WI38 (cell line): ENCODE data around the gene CNNM2.

ENCODE experiments used
- H3K4me3 ChIP-seq: 2 replicates; pipeline ENCODE4 v1.5.1; 2011; ENCODE audit warnings: low read depth, mild to moderate bottlenecking, control low read depth, low read length
- CTCF ChIP-seq: IDR thresholded peaks from 2 replicates; pipeline ENCODE4 v1.5.1; 2012; ENCODE audit warnings: low read depth, mild to moderate bottlenecking, control low read depth, low read length

CNNM2 gene

DNA sequence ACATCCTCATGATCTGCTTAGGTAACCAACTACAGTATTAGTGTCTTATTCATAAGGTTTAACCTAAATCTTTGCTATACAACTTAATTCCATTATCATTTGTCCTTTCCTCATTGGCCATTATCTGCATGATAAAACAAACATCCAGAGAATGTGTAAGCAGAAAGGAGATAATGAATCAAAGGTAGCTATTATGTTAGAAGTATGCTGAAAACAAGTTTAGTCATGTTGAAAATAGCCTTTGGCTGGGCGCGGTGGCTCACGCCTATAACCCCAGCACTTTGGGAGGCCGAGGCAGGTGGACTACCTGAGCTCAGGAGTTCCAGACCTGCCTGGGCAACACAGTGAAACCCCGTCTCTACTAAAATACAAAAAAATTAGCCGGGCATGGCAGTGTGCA lies 196.8 kb downstream of the CNNM2 start:
- no peak for TF ChIP-seq CTCF

DNA sequence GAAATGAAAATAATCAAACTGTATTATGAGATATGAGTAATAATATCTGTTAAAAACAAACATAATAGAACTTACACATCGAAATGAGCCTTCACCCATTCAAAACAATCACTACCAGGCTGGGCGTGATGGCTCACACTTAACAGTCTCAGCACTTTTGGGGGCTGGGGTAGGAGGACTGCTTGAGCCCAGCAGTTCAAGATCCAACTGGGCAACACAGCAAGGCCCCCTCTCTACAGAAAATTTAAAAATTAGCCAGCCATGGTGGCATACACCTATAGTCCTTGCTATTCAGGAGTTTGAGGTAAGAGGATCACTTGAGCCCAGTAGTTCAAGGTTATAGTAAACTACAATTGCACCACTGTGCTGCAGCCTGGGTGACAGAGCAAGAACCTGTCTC lies 199.2 kb downstream of the CNNM2 start:
- no peak for TF ChIP-seq CTCF
- no peak overlapping the region for H3K4me3 ChIP-seq

More for the DNA sequence above, 196.8 kb downstream of the CNNM2 start:
- H3K4me3 ChIP-seq, result no peak overlapping the region

- no peak for TF ChIP-seq CTCF
- no peak overlapping the region for H3K4me3 ChIP-seq
These were observed 202.5 kb downstream of the CNNM2 start for GRCh38 chr10:103120546-103120945.

- no peak for TF ChIP-seq CTCF
- H3K4me3 ChIP-seq, result no peak overlapping the region
These were observed 203.1 kb downstream of the CNNM2 start for GRCh38 chr10:103120977-103121735.

- no peak overlapping the region for H3K4me3 ChIP-seq
- no peak for TF ChIP-seq CTCF
These were observed 205.4 kb downstream of the CNNM2 start for GRCh38 chr10:103123282-103124024.

DNA sequence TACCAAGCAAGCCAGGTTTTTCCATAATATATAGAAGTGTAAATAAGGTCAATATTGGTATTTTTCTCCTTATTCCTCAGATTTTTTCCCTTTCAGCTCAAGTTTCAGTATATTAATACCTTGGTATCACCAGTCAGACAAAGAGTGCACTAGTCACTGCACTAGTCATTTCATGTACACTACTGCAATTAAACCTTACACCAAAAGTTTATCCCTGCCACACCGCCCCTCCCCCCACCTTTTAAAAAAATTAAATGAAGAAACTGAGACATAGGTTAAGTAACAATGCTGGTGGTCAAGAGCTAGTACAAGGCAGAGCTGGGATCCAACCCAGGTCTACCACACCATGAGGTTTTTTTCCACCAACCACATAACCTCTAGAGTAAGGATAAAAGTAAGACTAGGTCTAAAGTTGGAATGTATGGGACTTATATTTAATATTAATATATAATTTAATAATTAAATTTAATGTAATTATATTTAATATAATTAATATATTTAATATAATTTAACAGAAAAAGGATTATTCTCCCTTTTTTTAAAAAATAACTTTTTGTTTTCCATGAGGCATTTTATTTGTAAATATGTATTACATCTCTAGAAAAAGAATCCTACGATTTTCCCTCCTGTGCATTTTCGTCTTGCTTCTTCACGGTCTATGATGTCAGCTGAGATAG lies 206.5 kb downstream of the CNNM2 start:
- no peak overlapping the region for H3K4me3 ChIP-seq
- TF ChIP-seq CTCF, result no peak
